CD4-positive, alpha-beta T cell treated with Interleukin-17A for 1 hour (primary cell): ENCODE measurements around the gene FIBIN.

Source experiments
- DNase-seq: peaks from one replicate; pipeline ENCODE4 v3.0.0-alpha.2; 2020

FIBIN gene

GRCh38 chr11:27025312-27025955 is 31.5 kb downstream of the FIBIN start:
- no peak for DNase-seq

- no peak for DNase-seq
Observed at GRCh38 chr11:27025957-27026733, 32.2 kb downstream of the FIBIN start.

- DNase-seq = no peak
Observed at GRCh38 chr11:27028561-27028965, 34.7 kb downstream of the FIBIN start.

- no peak for DNase-seq
Observed at GRCh38 chr11:27029966-27030365, 36.1 kb downstream of the FIBIN start.

GRCh38 chr11:27031754-27032153 is 37.8 kb downstream of the FIBIN start:
- no peak for DNase-seq

- DNase-seq = no peak
Observed at GRCh38 chr11:27039873-27040272, 46.0 kb downstream of the FIBIN start.

- DNase-seq = no peak
Observed at GRCh38 chr11:27040302-27041115, 46.6 kb downstream of the FIBIN start, which contains the start of gene BBOX1. Gene BBOX1 (plus strand): TSS chr11:27040815. CDS start chr11:27055431, 14,616 bp downstream.

GRCh38 chr11:27041141-27041899 is 47.4 kb downstream of the FIBIN start:
- no peak for DNase-seq
